Measurements from ENCODE around the gene SLC5A10. TPM values are rescaled to one million over a fixed set of nuclear protein-coding genes. Genes with fewer than 3 reads are reported as not detected.

SLC5A10 gene
- total RNA-seq, 1 experiment from 2014 or later: not detected

DNA sequence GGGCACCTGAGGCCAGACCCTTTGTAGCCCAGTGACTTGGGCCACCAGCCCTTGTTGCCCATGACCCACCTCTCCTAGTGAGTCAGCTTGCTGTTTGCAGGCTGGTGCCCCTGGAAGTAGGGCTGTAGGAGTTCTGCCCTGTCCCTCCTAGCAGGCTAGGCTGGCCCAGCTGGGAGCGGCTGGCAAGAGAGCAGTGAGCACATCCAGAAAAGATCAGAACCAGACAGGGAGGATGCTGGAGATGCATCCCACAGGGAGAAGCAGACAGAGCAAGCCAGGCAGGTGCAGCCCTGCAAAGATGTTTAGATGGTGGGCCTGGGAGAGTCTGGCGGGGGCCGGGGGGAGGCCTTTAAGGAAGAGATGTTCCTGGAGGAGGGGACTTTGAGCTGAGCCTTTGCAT lies 2.4 kb downstream of the SLC5A10 start:
- no peak overlapping the region for H2BK120ac ChIP-seq (ENCODE audit: low read depth, low read length, poor library complexity, severe bottlenecking)
- Mint-ChIP-seq H3K27me3 (ENCODE audit: low read depth) (no peaks in the 10 kb centered on the region; the same call in 1 of the 2 replicates), H3K27ac (no peak overlapping the region), H3K36me3 (ENCODE audit: insufficient read depth in 1 of 3, low read depth in 3 of 3) (no peaks in the 10 kb centered on the region), H3K4me1 (peaks cover 5 to 8% of the 10 kb centered on the region in 2 experiments; a peak in 2 of 4 replicates), H3K9me3 (no peaks in the 10 kb centered on the region), H3K4me3 (no peak overlapping the region)
- no peaks in the 10 kb centered on the region for H3K79me1 ChIP-seq (ENCODE audit: insufficient read depth, low read depth, low read length, poor library complexity, severe bottlenecking)
- no peaks in the 10 kb centered on the region for H3K23me2 ChIP-seq (ENCODE audit: insufficient read length, low read depth, low read length, poor library complexity, severe bottlenecking)
- H2BK20ac ChIP-seq (ENCODE audit: low read depth, low read length, poor library complexity, severe bottlenecking): no peak overlapping the region
- H3K4me1 ChIP-seq (ENCODE audit: insufficient read depth, low read length): no peaks in the 10 kb centered on the region
- H3K27me3 ChIP-seq (ENCODE audit: insufficient read depth, low read length): no peaks in the 10 kb centered on the region
- no peak overlapping the region for H2BK5ac ChIP-seq (ENCODE audit: insufficient read length, low read length)
- no peak for TF ChIP-seq CTCF (conservative IDR thresholded peaks at IDR 0.05)
- DNase-seq: no peak
- H2BK12ac ChIP-seq (ENCODE audit: insufficient read length, low read depth, low read length): no peak overlapping the region
- H4K8ac ChIP-seq (replicated peaks; ENCODE audit: insufficient read length, low read depth, low read length): no peak overlapping the region
- H2AFZ ChIP-seq (ENCODE audit: low read length): no peak overlapping the region
- H3K23ac ChIP-seq (ENCODE audit: insufficient read length, low read depth, low read length): no peak overlapping the region
- H2AK5ac ChIP-seq (ENCODE audit: insufficient read length, low read length): no peak overlapping the region
- H4K5ac ChIP-seq (ENCODE audit: insufficient read length, low read depth, low read length): no peak overlapping the region
- no peaks in the 10 kb centered on the region for H3K9me3 ChIP-seq (ENCODE audit: control insufficient read depth, low read depth, low read length)
- H3T11ph ChIP-seq (ENCODE audit: low read length): no peak overlapping the region
- no peak overlapping the region for H3K4ac ChIP-seq (ENCODE audit: low read depth, low read length)
- H3K27ac ChIP-seq (ENCODE audit: insufficient read length, low read depth, low read length): no peak overlapping the region
- no peak overlapping the region for H3K4me2 ChIP-seq (ENCODE audit: insufficient read depth, insufficient read length, low read length)
- H4K91ac ChIP-seq (ENCODE audit: insufficient read length, low read depth, low read length): no peak overlapping the region
- no peaks in the 10 kb centered on the region for H3K79me2 ChIP-seq (ENCODE audit: insufficient read depth, low read length)
- WGBS (ENCODE audit: extremely low coverage, insufficient read length, low lambda C conversion rate): no CpG with 5 or more reads among the region's 3 CpGs
- H4K20me1 ChIP-seq (ENCODE audit: control insufficient read depth, insufficient read depth, insufficient read length): no peaks in the 10 kb centered on the region
- H3K9ac ChIP-seq (ENCODE audit: extremely low read depth, insufficient read length, low read length): no peak overlapping the region
- no peak overlapping the region; the same call in 1 of the 2 replicates for H3K14ac ChIP-seq (ENCODE audit: insufficient read depth, low read length)
- H3K56ac ChIP-seq (ENCODE audit: insufficient read length, low read depth, low read length): no peak overlapping the region
- H2BK15ac ChIP-seq (ENCODE audit: low read depth, low read length): no peak overlapping the region
- no peak overlapping the region for H3K18ac ChIP-seq (ENCODE audit: insufficient read length, low read depth, low read length)
